GM19240 (cell line): ENCODE results near the gene LGALS7B.
"Not testable (repeated sequence)": the region's sequence is repeated elsewhere in the genome, so short reads cannot be mapped to it uniquely, and the experiment has no call there.

ENCODE experiments used
- DNase-seq: peaks from one replicate; pipeline ENCODE4 v3.0.0; 2011; ENCODE audit warnings: low spot score; ENCODE audit not compliant: insufficient read length

The LGALS7B gene

DNA sequence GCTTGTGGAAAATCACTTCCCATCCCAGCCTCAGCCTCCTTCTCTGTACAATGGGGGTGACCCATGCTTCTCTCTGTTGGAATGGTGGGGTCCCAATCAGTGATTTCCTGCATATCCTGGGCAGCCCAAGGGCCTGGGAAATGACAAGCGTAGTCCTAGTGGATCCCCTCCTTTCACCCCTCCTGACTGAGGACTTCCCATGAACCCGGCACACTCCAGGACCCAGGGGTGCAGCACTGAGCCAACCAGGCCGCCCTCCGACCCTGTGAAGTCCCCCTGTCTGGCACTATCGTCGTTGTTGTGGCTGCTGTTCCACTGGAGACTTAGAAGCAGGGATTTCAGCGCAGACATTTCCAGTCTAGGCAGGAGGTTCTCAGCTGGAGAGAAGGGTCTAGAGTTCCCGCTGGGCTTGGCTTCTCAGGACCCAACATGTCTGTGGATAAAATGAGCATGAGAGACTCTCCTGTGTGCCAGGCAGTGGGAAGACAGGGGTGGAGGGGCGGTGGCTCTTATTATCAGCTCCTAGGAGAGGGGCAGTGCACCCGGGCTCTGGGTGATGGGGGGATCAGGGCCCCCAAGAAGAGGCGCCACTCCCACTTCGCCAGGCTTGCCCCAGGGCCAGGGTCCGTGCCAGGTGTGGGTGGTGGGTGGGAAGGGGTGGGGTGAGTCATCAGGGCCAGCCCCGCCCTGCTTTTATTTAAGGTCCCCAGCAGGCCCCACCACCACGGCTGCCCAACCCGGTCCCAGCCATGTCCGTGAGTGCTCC is at the start of gene LGALS7B:
TSS of gene LGALS7B (plus strand) at position 723 of the 766 bp plus-strand sequence. CDS start at position 750, 27 bp downstream.
- DNase-seq = no peak

- no peak for DNase-seq
Measured at GRCh38 chr19:38739440-38740256, 49.4 kb upstream of the LGALS7B start.

GRCh38 chr19:38740257-38740592 is 48.8 kb upstream of the LGALS7B start:
- DNase-seq = no peak

- DNase-seq = no peak
Measured at GRCh38 chr19:38740932-38741331, 48.1 kb upstream of the LGALS7B start.

DNA sequence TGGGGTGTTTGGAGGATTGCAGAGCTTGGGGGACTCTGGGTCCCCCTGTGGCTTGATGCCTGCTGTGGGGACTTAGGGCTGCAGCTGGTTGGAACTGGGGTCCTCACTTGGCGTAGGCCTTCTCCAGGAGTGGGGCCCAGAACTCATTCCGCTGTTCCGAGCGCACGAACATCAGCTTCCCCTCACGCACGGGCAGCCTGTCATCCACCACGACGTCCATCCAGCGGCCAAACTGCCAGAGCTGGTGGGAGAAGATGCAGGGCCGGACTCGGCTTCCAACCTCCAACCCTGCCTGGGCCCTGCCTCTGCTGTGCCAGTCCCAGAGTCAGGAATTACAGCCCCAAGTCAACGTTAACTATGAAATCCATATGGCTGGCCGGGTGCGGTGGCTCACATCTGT is 47.3 kb upstream of the LGALS7B start:
- no peak for DNase-seq

GRCh38 chr19:38742296-38742695 is 46.7 kb upstream of the LGALS7B start:
- DNase-seq = no peak

DNA sequence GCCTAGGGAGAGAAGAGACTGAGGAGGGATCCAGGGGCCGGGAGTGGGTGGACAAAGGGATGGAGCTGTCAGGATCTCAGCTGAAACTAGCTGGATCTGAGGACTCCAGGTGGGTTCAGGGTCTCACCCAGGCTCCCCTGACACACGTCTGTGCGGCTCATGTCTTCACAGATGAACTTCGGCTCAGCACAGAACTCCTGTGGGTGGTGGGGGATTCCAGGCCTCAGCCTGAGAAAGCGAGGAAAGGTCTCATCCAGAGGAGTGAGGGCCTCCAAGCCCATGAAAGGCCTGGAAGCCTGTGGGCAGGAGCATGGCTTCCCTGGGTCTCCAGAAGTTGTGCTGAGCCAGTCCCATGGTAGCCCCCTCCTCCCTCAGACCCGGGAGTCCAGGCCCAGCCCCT is 46.1 kb upstream of the LGALS7B start:
- DNase-seq = no peak

GRCh38 chr19:38743394-38744297 is 45.4 kb upstream of the LGALS7B start:
- DNase-seq = no peak

DNA sequence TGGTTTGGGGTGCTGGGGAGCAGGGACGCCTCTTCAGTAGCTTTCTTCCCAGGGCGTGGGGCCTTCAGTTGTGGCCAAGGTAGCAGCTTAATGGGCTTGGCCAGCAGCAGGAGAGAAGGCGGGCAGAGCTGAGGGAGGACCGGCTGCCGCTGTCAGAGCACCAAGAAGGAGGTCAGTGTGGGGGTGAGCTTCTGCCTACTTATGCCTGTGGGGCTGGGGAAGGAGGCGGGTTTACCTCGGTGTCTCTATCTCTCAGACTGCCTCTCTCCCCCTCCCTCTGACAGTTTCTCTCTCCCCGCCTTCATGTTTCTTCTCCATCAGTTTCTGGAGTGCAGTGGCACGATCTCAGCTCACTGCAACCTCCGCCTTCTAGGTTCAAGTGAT is 44.7 kb upstream of the LGALS7B start, which contains the start of gene CAPN12:
TSS of gene CAPN12 (minus strand) at position 177 of the 384 bp plus-strand sequence. CDS start 309 bp downstream, outside the sequence.
- DNase-seq = no peak

- DNase-seq = no peak
Measured at GRCh38 chr19:38744874-38745273, 44.1 kb upstream of the LGALS7B start.

DNA sequence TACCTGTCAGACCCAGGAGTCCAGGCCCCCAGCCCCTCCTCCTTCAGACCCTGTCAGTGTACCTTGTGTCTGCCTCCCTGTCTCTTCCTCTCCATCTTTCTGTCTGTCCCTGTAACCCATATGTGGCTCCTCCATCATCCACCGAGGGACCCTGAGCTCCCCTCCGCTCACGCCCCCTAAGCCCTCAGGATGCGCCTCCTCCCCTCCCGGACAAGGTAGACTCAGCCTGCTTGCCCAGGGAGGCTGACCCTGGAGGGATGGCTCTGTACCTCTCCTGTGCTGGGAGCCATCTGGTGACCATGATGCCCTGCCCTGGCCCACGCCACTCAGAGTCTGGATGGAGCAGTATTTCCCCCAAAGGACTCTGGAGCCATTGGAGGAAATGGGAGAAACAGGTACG is 43.7 kb upstream of the LGALS7B start:
- DNase-seq = no peak

- not testable (repeated sequence) for DNase-seq
Measured at GRCh38 chr19:38753783-38754182, 35.2 kb upstream of the LGALS7B start.

DNA sequence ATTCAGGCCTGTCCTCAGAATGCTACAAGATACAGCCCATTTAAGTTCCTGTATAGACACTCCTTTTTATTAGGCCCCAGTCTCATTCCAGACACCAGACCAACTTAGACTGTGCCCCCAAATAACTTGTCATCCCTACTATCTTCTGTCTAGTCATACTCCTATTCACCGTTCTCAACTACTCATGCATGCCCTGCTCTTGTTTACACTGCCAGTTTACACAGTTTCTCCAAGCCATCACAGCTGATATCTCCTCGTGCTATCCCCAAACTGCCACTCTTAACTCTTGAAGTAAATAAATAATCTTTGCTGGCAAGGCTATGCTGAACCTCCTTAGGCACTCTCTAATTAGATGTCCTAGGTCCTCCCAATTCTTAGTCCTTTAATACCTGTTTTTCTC is 34.8 kb upstream of the LGALS7B start:
- DNase-seq = not testable (repeated sequence)

DNA sequence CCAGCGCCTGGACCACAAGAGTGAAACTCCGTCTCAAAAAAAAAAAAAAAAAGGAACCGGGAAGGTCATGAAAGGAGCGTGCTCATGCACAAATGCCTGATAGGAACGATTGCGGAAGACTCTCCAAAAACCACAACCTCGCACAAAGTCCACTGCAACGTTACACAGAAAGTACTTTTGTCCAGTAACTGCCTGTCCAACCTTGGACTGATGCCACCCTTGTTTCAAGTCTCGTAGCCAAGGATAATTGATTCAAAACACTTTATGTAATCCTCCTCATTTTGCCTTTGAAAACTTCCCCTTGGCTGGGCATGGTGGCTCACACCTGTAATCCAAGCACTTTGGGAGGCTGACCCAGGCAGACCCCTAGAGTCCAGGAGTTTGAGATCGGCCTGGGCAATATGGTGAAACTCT is 29.4 kb upstream of the LGALS7B start:
- DNase-seq = no peak

DNA sequence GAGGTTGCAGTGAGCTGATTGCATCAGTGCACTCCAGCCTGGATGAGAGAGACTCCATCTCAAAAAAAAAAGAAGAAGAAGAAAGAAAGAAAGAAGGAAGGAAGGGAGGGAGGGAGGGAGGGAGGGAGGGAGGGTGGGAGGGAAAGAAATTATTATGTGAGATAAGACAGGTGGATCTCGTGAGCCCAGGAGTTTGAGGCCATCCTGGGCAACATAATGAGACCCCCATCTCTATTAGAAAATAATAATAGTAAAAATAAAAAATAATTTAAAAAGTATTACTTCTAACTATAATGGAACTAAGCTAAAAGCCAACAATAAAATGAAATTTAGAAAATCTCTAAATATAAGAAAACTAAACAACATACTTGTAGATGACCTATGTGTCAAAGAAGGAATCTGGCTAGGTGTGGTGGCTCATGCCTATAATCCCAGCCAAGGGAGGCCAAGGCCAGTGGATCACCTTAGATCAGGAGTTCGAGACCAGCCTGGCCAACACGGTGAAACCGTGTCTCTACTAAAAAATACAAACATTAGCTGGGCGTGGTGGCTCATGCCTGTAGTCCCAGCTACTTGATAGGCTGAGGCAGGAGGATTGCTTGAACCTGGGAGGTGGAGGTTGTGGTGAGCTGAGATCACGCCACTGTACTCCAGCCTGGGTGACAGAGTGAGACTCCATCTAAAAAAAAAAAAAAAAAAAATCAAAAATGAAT is 28.0 kb upstream of the LGALS7B start:
- not testable (repeated sequence) for DNase-seq

DNA sequence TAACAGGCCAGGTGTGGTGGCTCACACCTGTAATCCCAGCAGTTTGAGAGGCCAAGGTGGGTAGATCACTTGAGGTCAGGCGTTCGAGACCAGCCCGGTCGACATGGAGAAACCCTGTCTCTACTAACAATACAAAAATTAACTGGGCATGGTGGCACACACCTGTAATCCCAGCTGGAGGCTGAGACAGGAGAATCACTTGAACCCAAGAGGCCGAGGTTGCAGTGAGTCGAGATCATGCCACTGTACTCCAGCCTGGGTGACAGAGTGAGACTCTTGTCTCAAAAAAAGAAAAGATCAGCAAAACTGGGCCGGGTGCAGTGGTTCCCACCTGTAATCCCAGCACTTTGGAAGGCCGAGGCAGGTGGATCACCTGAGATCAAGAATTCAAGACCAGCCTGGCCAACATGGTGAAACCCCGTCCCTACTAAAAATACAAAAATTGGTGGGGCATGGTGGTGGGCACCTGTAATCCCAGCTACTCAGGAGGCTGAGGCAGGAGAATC is 27.1 kb upstream of the LGALS7B start:
- not testable (repeated sequence) for DNase-seq

DNA sequence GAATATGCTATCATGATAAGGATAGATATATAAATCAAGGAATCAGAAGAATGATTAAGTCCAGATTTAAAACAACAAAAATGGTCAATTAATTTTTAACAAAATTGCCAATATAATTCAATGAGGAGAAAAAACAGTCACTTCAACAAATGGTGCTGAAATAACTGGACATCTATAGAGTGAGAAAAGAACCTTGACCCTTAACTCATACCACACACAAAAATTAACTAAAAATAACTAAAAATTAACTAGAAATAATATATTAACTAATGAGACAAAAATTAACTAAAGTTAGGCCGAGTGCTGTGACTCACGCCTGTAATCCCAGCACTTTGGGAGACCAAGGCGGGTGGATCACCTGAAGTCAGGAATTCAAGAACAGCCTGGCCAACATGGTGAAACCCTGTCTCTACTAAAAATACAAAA is 25.2 kb upstream of the LGALS7B start:
- DNase-seq = no peak

DNA sequence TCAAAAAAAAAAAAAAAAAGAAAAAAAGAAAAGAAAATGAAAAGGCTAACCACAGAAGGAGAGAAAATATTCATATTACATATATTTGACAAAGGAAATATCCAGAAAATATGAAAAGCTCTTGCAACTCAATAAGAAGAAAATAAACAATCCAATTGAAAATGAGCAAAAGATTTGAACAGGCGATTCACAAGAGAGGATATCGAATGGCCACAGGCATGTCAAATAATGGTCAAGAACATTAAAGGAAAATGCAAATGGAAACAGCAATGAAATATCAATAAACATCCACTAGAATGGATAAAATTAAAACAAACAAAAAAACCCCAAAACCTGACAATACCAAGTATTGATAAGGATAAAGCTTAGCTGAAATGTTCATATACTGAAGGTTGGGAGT is 23.8 kb upstream of the LGALS7B start:
- no peak for DNase-seq

- DNase-seq = no peak
Measured at GRCh38 chr19:38766276-38767047, 22.5 kb upstream of the LGALS7B start.
